Activated gamma-delta T cell treated with anti-CD3 and anti-CD28 coated beads, Interleukin-2, amount 50 U/mL, for 16 hours (primary cell): Measurements from ENCODE around the gene SDK2.

Experiments used
- DNase-seq: peaks from one replicate; pipeline ENCODE4 v3.0.0-alpha.2; 2020; ENCODE audit warnings: low read depth

Gene SDK2

DNA sequence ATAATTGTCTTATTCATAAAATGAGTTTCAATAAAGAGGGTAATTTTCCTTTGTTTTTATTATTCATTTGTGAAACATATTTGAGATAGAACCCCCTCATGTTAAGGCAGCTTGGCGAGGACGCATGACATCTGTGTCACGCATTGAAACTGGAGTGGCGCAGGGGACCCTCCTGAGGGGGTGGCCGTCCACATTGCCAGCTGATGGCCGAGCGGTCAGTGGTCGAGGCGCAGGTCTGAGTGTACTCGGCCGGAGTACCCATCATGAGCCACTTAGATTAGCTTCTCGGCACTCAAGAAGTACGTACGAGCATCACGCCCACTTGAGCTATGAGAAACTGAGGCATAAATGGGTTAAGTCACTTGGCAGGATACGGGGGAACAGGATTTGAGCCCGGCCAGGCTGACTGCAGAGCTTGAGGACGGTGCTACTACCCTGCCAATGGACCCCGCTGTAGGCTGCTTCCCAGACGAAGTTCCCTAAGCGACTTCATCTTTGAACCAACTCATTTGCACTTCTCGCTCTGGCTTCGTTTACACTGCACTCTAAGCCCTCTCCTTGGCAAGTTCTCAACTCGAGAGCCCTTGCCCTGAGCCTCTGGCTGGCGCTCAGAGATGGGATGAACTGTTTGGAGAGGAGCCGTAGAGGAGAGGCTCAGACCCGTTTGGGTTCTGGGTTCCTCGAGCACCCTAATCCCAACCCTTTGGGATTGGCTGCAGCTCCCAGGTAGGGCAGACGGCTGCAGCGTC is 91.8 kb downstream of the SDK2 start:
- no peak for DNase-seq

DNA sequence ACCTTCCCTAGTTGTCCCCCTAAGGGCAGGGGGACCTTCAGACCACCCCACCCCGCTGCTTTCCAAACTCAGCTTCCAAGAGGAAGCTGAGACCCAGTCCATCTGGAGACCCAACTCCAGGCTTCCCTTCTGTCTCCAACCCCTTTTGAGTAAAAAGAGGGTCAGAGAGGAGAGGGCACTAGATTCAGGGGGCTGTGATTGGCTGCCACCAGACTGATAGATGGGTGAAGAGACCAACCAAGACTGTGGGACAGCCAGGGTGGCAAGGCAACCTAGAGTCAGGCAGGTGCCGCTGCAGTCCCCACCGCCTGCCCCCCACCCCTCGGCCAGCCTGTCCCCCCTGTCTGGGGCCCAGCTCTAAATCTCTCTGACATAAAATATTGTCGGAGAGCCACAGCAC is 92.5 kb downstream of the SDK2 start:
- DNase-seq = no peak

DNA sequence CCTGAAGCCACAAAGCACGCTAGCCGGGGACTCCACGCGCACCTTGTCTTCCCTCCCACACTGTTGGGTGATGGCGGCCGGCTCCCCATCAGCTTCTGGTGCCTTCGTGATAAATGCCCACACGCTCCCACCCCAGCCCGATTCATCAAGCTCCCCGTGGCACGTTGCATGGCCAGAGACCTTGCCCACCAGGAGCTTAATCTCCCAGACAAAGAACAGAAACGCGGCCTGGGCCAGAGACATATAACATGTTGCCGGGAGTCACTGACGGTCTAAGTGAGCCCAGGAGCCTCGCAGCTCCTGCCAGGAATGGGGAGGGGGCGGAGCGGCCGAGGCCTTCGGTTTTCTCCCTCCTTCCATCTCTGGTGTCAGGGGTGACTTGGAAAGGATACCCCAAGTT is 93.1 kb downstream of the SDK2 start:
- DNase-seq = no peak

DNA sequence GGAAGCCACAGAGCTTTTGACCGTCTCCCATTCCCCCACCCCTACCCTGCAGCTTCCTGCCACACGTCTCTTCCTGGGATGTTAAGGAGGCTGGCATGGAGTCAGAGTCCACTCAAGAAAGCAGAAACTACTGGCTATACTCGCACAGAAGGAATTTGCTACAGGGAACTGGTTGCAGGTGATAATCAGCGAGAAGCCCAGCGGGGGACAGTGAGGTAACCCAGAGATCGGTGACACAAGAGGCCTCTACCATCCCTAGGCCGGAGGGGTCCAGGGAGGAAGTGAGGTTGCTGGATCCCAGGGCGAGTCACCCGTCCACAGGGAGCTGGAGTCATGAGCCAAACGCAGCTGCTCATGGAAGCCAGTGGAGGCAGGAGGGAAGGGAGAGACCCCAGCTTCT is 93.7 kb downstream of the SDK2 start:
- no peak for DNase-seq

DNA sequence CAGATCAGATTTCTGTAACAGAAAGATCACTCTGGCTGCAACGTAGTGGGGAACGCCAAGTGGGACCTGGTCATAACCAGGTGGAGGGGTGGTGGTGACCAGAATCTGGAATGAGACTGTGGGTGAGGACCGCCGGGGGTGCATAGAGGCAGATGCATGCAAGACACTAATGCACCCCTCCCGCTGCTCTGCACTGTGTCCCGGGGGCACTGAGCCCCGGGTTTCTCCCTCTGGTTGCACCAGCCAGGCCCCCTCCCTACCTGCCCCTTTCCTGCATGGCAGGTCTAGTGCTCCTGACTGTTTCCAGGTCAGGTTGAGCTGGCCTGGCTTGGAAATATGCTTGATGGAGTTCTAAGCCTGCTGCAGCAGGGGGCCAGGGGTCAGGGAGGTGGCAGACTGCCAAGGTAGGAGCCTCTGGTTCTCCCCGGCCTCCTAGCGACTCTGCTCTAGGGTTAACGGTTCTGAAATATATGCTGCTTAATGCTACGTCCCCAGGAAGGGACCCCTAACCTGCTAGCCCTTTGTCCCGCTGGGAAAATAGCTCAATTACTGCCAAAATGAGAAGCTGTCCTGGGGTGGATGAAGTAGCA is 94.3 kb downstream of the SDK2 start:
- DNase-seq = no peak

DNA sequence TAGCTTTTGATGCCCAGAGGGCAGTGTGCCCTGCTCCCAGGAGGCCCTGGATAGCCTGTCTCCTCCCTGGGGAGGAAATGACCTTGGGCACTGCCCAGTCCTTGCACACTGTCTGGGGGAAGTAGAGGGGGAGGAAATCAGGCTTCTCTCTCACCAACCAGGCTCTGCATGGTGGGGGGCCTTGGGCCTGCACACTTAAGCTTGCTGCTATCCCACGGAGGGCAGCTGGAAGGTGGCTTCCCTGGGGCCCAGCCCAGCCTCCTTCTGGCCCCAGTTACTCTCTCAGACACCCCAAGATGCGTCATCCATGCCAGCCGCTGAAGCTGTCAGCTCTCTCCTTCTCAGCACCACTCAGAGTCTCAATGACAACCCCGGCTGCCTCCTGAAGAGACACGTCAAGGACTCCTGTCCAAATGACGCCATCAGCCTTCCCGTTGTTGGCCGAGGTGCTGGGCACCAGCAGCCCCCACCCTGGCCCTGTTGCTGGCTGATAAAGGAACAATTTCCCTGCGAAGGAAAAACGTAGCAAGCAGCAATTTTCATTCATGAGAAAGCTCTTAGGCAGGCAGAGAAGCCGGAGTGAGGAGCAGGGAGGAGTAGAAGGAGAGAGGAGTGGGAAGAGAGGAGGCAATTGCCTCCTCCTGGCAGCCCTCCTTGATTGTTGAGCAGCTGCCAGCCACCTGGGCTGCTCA is 95.5 kb downstream of the SDK2 start:
- no peak for DNase-seq

DNA sequence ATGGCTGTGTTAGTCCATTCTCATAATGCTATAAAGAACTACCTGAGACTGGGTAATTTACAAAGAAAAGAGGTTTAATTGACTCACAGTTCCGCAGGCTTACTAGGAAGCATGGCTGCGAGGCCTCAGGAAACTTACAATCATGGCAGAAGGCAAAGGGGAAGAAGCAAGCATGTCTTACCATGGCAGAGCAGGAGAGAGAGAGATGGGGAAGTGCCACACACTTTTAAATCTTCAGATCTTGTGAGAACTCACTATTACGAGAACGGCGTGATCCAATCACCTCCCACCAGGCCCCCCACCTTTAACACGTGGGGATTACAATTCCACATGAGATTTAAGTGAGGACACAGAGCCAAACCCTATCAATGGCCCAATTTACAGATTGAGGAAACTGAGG is 96.5 kb downstream of the SDK2 start:
- DNase-seq = no peak

DNA sequence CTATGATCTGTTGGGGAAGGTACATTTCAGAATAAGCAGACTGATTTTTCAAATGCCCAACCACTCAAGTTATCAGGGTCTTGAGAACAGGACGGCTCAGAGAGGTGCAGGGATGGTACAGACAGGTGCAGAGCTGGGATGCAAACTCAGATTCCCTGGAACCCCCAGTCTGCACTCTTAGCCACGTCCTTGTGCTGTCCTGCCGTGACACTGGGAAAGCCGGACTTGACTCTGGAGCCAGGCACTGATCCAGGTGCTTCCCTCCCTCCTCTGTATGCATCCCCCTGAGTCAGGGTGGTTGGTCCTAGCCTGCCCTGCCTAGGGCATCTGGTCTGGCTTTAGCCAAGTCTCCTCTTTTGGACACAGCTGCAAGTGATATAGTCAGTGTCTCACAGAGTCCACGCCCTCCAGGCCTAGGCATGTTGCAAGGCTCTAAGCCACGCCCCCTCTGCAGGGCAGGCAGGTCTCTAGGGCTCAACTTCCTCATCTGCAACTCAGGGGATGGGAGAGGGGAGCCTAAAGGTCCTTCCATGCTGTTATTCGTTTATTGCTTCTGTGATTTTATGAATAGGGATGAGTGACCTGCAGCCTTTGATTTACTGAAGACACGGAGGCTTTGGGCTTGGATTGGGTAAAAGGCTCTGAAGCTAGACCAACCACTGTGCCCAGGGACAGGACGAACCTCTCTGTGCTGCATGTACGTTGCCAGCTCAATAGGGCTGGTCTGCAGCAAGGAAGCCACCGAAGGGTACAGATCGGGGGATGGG is 97.3 kb downstream of the SDK2 start:
- DNase-seq = no peak

DNA sequence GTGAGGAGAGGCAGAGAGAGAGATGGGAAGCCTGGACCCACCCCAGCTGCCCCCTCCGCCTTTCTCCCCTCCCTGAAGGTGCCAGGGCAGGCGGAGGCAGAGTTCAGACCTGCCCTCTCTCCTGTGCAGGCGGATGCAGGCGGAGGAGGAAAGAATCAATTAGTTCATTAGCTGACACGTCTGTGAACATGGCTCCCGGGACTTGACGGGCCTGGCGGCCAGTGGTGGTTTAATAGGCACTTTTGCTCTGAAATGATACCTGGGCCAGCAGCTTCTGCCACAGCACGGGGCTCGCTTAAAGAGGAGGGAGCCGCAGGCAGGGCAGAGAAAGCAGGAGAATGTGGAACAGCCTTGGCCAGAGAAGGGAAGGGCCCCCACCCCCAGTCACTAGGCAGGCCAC is 98.1 kb downstream of the SDK2 start:
- DNase-seq = no peak

DNA sequence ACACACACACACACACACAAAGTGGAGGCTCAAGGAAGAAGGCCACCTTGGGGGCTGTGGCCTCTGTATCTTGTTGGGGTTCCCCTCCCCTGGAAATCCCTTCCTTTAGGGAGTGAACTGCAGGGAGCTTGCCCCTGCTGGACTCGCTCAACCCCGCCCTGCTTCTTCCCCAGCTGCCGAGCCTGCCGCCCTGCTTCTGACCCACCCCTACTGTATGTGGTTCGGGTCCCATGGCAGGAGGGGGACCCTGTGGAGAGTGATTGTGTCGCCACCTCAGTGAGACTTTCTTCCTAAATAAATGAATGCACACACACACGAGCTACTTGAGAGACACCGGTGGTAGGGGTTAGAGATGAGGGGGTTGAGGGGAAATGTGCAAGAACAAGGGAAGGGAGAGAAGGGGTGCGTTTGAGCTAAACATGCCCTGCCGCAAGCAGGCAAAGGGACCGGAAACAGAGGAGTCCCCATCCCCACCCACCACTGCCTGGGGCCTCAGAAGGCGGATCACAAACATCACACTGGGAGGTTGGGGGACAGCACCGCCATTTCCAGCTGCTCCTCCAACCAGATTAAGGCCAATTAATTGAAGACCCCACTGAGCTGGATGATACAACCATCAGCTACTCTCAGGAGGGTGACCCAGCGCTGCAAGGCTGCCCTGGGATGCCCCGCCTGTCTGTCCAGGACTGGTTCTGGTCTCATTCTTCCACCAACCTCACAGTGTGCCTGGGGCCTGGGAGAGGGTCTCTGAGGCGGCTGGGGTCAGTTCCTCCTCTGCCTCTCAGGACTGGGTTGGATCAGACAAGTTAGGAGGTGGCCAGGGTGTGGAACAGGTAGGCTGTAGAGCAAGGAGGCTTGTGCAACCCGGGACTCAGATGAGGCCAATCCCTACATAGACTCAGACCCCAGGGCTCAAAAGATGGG is 98.9 kb downstream of the SDK2 start:
- no peak for DNase-seq

DNA sequence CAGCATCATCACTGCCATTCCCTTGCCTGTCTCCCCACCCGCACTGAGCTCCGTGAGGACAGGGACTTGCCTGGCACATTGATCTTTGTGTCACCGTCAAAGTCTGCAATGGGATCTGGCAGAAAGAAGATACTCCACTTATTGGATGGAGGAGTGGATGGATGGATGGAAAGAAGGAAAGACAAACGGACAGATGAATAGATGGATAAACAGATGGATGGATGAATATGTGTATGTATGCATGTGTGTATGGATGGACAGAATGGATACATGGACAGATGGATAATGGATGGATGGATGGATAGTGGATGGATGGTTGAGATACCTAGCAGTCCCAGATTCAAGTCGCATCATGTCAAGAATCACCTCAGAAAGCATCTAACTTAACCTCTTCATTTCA is 99.9 kb downstream of the SDK2 start:
- DNase-seq = no peak

DNA sequence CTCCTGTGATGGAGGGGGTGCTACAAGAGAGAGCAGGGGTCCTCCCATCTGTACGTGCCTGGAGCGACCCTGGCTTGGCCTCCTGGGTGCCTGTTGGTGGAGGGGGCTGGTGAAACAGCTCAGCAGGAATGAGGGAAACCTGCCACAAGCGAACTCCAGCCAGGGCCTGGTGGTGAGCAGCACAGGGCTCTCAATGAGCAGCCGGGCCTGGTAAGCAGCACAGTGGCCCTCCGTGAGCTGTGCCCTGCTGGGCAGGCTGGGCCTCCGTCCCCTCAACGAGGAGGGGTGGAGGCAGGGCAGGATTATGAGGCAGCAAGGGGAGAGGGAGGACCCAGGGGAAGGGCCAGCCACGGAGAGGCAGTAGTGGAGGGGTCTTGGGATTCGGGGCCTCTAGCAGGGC is 101.9 kb downstream of the SDK2 start:
- no peak for DNase-seq

DNA sequence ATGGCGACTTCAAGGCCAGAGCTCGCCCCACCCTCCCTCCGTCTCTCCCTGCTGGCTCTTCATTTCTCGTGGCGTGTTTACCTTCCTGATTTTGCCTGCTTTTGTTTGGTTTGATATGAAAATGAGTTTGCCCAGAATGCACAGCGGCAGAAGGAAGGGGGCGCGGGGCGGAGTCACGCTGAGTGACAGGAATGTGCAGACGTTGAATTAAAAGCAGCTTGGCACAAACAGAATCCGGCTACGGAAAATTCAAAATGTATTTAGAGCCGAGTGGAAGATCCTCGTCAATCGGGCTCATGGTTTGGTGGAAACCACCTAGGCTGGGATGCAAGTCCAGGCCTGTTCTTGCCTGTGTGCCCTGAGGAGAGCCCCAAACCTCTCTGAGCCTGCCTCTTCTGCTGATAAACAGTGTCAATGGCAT is 102.7 kb downstream of the SDK2 start:
- DNase-seq = no peak

DNA sequence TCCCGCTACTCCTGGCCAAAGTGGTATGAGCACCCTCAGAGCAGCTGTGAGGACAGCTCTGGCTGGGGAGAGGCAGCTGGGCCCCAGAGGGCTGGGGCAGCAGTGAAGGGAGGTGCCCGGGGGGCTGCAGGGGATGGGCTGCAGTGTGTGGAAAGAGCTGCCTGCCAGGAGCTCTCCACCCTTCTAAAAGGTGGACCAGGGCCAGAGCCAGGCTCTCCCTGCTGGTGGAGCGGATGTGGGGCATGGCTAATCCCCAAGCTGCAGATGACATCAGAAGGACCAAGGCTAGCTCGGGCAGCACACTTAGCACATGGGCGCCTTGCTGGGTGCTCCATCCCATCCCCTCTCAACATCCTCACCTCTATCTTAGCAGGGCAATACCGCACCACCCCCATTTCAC is 103.1 kb downstream of the SDK2 start:
- no peak for DNase-seq

DNA sequence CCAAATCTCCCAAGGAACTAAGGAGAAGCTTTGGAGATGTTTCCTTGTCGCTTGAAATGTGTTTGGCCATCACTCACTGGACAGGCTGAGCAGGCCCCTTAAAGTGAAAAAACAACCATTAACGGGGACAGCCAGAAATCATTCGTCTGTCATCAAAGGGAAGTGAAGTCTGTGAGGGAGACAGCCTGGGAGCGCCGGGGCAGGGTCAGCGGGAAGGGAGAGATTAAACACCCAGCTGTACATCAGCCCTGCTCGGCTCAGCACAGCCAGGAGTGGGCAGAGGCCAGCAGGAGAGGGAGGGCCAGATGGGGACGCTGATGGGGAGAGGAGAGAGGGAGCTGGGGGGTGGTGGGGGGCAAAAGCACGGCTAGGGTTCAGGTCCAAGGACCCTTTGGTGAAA is 105.1 kb downstream of the SDK2 start:
- DNase-seq = no peak

DNA sequence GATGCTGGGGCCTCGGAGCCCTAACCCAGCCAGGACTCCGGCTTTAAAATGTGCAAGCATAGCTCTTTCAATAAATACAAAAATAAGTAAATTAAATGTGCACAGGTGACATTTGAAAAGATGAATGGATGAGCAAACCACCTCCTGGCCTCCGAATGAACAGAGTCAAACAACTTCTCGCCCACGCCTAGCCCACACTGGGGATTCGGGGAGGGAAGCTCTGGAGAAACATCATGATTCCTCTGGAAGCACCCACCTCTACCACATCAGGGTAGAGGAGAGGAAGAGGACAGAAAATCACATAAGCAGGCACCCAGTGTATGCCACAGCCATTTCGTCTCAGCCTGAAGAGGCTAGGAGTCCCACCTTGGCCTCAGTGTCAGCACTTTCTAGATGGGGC is 105.8 kb downstream of the SDK2 start:
- no peak for DNase-seq

DNA sequence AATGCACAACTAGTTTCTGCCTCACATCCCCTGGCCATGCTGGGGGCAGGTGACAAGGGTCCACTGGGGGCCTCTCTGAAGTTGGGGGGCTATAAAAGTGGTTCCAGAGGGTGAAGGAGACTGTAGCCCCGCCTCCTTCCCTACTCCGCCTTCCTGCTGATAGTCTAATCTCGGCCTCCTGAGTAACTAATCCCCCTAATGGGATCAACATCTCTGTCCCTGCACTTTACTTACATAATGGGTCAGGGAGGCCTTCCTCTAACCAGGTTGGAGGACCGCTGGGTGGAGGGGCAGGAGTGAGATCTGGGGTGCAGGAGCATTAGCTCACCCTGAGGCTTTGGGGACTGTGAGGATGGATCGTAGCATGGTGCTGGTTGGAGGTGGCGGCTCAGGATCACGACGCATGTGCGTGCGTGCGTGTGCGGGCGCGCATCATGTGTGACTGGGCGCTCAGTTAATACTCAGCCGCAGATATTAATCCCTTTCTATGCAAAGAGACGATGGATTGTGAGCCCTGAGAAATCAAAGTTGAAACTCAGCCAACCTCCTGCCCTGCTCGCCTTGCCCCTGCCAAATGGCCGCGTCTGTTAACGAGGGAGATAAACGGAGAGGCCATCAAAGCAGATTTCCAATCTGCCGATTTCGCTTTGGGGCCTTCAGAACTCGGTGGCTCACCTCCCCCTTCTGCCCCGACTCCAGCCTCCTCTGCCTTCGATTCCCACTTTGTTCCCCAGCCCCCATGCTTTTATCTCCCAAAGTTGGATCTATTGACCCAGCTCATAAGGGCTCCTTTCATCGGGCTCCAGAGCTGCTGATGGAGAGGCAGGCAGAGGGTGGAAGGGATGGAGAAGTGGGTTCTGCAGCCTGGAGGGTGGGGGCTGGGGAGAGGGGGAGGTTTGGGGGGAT is 107.3 kb downstream of the SDK2 start:
- no peak for DNase-seq

DNA sequence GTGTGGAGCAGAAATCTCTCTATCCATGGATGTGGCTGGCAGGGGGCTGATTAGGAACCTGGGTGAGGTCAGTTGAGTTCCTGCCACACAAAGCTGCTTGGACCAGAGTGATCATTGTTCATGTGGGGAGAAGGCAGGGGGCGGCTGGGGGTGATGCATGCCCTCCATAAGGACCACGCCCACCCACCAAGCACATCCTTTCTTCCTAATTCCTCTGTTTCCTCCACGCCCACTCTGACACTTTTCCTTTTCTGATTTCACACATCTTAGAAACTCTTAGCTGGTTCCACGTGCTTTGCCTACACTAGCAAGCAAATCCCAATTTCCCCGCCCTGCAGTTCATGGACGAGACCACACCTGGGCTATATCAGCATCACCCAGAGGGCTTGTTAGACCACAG is 108.5 kb downstream of the SDK2 start:
- DNase-seq = no peak

DNA sequence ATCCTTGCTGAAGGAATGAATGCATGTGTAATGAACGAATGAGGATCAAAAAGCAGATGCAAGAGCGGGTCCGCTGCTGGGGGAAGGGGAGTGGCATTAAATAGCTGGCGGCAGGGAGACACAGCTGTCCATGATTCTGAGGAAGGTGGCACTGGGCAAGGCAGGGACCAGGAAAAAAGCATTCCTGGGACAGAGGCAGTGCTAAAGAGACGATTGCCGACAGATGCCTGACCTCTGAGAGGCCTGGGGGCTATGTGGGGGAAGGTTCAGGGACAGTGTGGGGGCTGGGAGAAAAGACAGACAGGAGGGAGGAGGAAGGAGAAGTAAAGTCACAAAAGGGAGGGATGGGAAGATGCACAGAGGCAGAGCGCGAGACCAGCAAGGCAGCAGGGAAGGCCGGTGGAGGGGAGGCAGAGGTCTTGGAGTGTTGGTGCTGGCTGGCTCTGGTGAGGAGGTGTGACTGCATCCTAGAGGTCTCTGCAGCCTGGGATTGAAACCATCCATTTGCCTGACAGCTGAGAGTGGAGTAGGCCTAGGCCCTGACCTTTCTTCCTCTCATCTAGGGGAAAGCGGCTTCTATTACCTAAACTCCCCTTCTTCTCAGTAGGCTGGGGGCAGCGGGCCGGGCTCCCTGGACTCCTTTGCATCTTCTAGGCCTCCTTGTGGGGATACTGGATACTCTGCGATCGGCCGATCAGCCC is 109.9 kb downstream of the SDK2 start:
- no peak for DNase-seq

DNA sequence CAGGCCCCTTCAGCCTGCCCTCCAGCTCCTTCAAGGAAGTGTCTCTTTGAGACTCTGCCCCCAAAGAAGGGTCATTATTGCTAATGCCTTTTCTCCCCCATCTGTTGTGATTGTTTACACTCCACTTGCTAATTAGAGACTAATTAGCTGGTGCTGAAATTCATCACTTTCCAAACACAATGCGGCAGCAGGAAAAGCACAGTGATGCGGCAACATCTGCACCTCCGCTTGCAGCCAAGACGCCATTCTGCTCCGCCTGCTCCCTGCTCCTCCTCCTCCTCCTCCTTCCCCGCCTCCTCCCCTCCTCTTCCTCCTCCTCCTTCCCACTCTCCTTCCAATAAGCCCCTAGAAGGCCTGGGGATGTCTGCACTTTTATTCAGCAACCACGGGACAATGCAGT is 110.5 kb downstream of the SDK2 start:
- no peak for DNase-seq
